AG04450 (cell line): ENCODE results near the gene ZBTB20. TPM values are rescaled to one million over a fixed set of nuclear protein-coding genes. Genes with fewer than 3 reads are reported as not detected.
A peak's percentile ranks its signal among the peaks of the same experiment; 100 is the strongest.

Experiments used
- CTCF ChIA-PET: fragments of 300-600, 350-600 bp; formaldehyde crosslinking; extraction: SDS; loops from one replicate; lab custom pipeline; 2022; ENCODE audit warnings: antibody characterized with exemption, inconsistent platforms; lab: Charles Lee
- POLR2A ChIA-PET: fragments of 350-600 bp; formaldehyde crosslinking; extraction: SDS; loops from one replicate; lab custom pipeline; 2021; ENCODE audit warnings: antibody characterized with exemption, inconsistent platforms; lab: Yijun Ruan, JAX
- DNase-seq: peaks from one replicate; pipeline ENCODE4 v3.0.0-alpha.2; 2011; ENCODE audit warnings: low read depth, low spot score
- H3K27ac ChIP-seq: one replicate; pipeline ENCODE4 v1.5.1; 2012; ENCODE audit warnings: low read depth, low read length, control low read depth
- H3K27me3 ChIP-seq: one replicate; pipeline ENCODE4 v1.6.0; 2012; ENCODE audit warnings: low read length; ENCODE audit not compliant: control insufficient read depth, insufficient read depth
- H3K4me3 ChIP-seq: 2 replicates; pipeline ENCODE4 v1.5.1; 2011; ENCODE audit warnings: mild to moderate bottlenecking, low read depth, low read length, control low read depth
- H3K9me3 ChIP-seq: 2 replicates; pipeline ENCODE4 v1.5.1; 2012; ENCODE audit warnings: low read length; ENCODE audit not compliant: control insufficient read depth, insufficient read depth
- CTCF ChIP-seq: IDR thresholded peaks from 2 replicates; pipeline ENCODE4 v1.5.1; 2011; ENCODE audit warnings: low read depth, low read length, control low read depth, inconsistent platforms
- polyA plus RNA-seq: library from polyadenylated mRNA; depleted of rRNA; stranded (reverse); fragments of >200 nt; gene quantifications from 2 replicates; pipeline ENCODE4 v1.2.3, GENCODE V29; 2011

ZBTB20 gene
- polyA plus RNA-seq, 1 experiment = 3.0 TPM

- ChIA-PET POLR2A (no interaction called here), CTCF (no interaction called here)
- Histone ChIP-seq H3K27ac (no peak overlapping the region), H3K4me3 (no peak overlapping the region), H3K27me3 (no peaks in the 10 kb centered on the region), H3K9me3 (no peaks in the 10 kb centered on the region)
- DNase-seq = no peak
- TF ChIP-seq CTCF = 0 out of 2 replicates have a peak, but pooled peaks have one; percentile 14
Observed at GRCh38 chr3:114370537-114371174, 776.4 kb downstream of the ZBTB20 start.

GRCh38 chr3:114365909-114366308 lies 781.2 kb downstream of the ZBTB20 start:
- POLR2A ChIA-PET = no interaction called here
- Histone ChIP-seq H3K9me3 (no peaks in the 10 kb centered on the region), H3K27ac (no peak overlapping the region), H3K27me3 (no peaks in the 10 kb centered on the region), H3K4me3 (no peak overlapping the region)
- CTCF ChIA-PET = interaction anchor here (0.6 to 1.0 kb wide), 2 partner anchors 18 to 252 kb away, joined by 3 read pairs; no protein-coding TSS in a partner anchor
- no peak for TF ChIP-seq CTCF
- DNase-seq = no peak

GRCh38 chr3:114364806-114365654 lies 782.1 kb downstream of the ZBTB20 start:
- no peak overlapping the region for H3K27ac ChIP-seq
- DNase-seq = no peak
- H3K27me3 ChIP-seq = no peaks in the 10 kb centered on the region
- no peak for TF ChIP-seq CTCF
- no peak overlapping the region for H3K4me3 ChIP-seq
- no peaks in the 10 kb centered on the region for H3K9me3 ChIP-seq
- ChIA-PET CTCF (interaction anchor here (1.8 kb wide), 1 partner anchor 19 kb away, joined by 10 read pairs; no protein-coding TSS in a partner anchor), POLR2A (no interaction called here)

GRCh38 chr3:114363554-114364202 lies 783.4 kb downstream of the ZBTB20 start:
- ChIA-PET CTCF (interaction anchor here (0.6 to 2.4 kb wide), 10 partner anchors 17 to 805 kb away, joined by 3 to 12 read pairs (median 6); no protein-coding TSS in a partner anchor), POLR2A (interaction anchor here (1.7 kb wide), 1 partner anchor 17 kb away, joined by 5 read pairs; no protein-coding TSS in a partner anchor)
- Histone ChIP-seq H3K9me3 (no peaks in the 10 kb centered on the region), H3K4me3 (no peak overlapping the region), H3K27me3 (no peaks in the 10 kb centered on the region), H3K27ac (no peak overlapping the region)
- TF ChIP-seq CTCF = no peak
- peak; percentile 29 for DNase-seq
